Neuron (in vitro differentiated cells): Measurements from ENCODE around the gene KLHL29.
"Not testable (repeated sequence)": the region's sequence is repeated elsewhere in the genome, so short reads cannot be mapped to it uniquely, and the experiment has no call there.

Experiments
- H2AFZ ChIP-seq: one replicate; pipeline ENCODE4 v1.6.1; 2013; ENCODE audit warnings: low read depth, mild to moderate bottlenecking, inconsistent platforms, low read length, moderate library complexity
- H3K27me3 ChIP-seq: one replicate; pipeline ENCODE4 v1.6.1; 2013; ENCODE audit warnings: low read length; ENCODE audit not compliant: insufficient read depth
- H3K36me3 ChIP-seq: one replicate; pipeline ENCODE4 v1.6.1; 2013; ENCODE audit warnings: low read length; ENCODE audit not compliant: insufficient read depth
- H3K4me1 ChIP-seq: one replicate; pipeline ENCODE4 v1.6.1; 2013; ENCODE audit warnings: low read length; ENCODE audit not compliant: insufficient read depth
- H3K4me3 ChIP-seq: 2 replicates; pipeline ENCODE4 v1.5.1; 2013; ENCODE audit warnings: mild to moderate bottlenecking, low read length, moderate library complexity
- H3K9me3 ChIP-seq: one replicate; pipeline ENCODE4 v1.6.1; 2013; ENCODE audit warnings: low read length

Gene KLHL29

DNA sequence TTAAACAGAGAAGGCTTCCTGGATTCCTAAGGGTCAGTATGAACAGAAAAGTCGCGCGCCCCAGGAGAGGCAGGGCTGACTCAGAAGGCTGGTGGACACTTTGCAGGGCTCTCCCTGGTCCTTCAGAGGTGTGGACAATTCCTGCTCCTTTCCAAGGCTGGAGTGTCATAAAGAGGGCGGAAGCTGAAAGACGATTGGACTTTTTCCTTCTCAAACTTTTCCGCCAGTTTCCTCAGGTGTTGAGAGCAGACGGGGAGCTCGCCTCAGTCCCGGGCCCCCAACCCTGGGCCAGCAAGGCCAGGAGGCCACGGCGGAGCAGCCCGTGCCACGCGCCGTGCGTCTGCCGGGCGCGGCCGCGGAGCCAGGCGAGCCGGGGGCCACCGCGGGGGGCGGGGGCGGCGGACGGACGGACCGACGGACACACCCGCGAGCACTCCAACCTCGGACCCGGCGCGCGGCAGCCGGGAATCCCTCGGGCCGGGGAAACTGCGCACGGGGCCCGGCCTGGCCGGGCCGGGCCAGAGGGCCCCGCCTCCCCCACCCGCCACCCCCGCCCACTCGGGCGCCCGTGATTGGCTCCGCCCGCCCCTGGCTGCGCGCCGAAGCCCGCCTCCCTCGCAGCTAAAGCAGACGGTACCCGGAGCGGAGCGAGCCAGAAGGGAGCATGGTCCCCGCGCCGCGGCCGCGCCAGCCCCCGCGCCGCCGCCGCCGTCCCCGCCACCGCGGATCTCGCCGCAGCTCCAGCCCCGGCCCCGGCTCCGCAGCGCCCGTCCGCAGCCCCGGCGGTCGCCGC lies at the start of gene KLHL29:
KLHL29 (plus strand) TSS at position 629 of the 793 bp plus-strand sequence. CDS start 177,018 bp downstream, outside the sequence.
- H2AFZ ChIP-seq: peak within 1 kb of the TSS; percentile 69
- peaks cover 16% of the 10 kb centered on the region for H3K4me1 ChIP-seq
- no peaks in the 10 kb centered on the region for H3K9me3 ChIP-seq
- peak within 1 kb of the TSS; percentile 56 for H3K4me3 ChIP-seq
- peaks cover 26% of the 10 kb centered on the region for H3K27me3 ChIP-seq
- no peaks in the 10 kb centered on the region for H3K36me3 ChIP-seq

DNA sequence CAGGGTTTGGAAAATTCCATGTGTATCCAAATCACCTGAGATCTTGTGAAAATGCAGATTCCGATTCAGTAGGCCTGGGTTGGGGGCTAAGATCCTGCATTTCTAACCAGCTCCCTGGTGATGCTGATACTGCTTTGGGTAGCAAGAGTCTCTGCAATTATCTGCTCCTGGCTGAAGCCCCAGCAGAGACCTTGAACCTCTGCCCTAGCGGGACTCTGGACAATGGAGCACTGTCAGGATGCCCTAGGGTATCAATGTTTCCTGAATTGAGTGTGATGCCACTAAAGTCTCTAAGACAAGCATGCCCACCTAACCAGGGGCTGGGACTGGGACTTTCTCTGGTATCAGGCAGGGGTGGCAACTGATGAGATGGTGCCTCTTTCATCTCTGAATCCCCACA lies 49.4 kb upstream of the KLHL29 start:
- Histone ChIP-seq H3K4me1 (no peaks in the 10 kb centered on the region), H3K27me3 (peaks cover 5% of the 10 kb centered on the region), H3K36me3 (no peaks in the 10 kb centered on the region), H3K9me3 (no peaks in the 10 kb centered on the region), H2AFZ (no peak overlapping the region), H3K4me3 (no peak overlapping the region)

DNA sequence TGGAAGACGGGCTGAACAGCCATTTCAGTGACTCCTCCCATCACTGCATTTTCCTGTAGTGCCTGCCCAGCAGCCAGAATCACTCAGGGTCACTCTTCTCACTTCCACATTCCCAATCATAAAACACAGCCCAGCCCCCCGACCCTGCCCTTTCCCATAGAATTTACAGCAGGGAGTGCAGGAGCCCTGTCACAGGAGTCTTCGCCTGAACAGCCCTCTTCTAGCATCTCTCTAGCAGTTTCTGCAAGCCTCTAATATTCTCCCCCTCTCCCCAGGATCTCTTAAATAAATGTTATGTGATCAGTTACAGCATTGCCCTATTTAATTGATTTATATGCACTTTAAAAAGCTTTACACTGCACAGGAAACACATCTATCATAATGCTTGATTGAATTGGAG lies 42.9 kb upstream of the KLHL29 start:
- H3K9me3 ChIP-seq: no peaks in the 10 kb centered on the region
- no peak overlapping the region for H3K4me3 ChIP-seq

DNA sequence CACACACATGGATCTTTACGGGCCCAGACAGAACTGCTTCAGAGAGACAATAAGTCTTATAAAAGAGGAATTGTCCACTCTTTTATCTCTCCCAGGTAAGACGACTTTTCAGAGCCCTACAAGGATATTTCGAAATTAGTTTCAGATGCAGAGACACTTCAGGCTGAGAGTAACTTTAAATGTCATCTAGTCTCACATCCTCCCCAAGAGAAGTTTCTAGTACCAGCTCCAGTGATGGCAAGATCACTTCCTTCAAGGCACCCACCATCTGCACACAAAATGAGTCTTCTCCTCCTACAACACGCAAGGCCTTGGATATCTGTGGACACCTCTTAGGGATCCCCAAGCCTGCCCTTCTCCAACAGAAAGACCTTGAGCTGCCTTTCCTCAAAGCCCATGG lies 39.0 kb upstream of the KLHL29 start:
- no peak overlapping the region for H2AFZ ChIP-seq
- H3K9me3 ChIP-seq: no peaks in the 10 kb centered on the region
- H3K4me3 ChIP-seq: no peak overlapping the region
- H3K27me3 ChIP-seq: no peaks in the 10 kb centered on the region
- H3K4me1 ChIP-seq: peaks cover 8% of the 10 kb centered on the region
- no peaks in the 10 kb centered on the region for H3K36me3 ChIP-seq

More for the DNA sequence above, 42.9 kb upstream of the KLHL29 start:
- no peaks in the 10 kb centered on the region for H3K36me3 ChIP-seq
- no peaks in the 10 kb centered on the region for H3K27me3 ChIP-seq
- H2AFZ ChIP-seq: no peak overlapping the region
- no peaks in the 10 kb centered on the region for H3K4me1 ChIP-seq

DNA sequence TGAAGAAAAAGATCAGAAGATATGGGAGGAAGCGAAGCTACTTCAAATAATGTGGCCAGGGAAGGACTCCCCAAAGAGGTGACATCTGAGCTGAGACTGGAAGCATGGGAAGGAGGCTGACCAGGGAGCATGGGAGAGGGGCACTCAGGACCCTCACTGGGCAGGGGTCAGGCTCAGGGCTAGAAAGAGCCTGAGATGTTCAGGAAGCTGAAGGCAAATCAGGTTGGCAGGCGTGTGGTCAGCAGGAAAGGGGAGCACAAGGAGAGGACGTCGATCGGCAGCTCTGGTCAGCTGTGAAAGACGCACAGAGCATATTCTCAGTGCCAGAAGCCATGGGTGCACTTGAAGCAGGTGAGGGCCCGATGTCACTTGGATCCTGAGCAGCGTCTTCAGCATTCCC lies 38.2 kb upstream of the KLHL29 start:
- H3K27me3 ChIP-seq: no peaks in the 10 kb centered on the region
- peaks cover 11% of the 10 kb centered on the region for H3K4me1 ChIP-seq
- no peaks in the 10 kb centered on the region for H3K36me3 ChIP-seq
- no peak overlapping the region for H3K4me3 ChIP-seq
- H3K9me3 ChIP-seq: no peaks in the 10 kb centered on the region
- no peak overlapping the region for H2AFZ ChIP-seq

DNA sequence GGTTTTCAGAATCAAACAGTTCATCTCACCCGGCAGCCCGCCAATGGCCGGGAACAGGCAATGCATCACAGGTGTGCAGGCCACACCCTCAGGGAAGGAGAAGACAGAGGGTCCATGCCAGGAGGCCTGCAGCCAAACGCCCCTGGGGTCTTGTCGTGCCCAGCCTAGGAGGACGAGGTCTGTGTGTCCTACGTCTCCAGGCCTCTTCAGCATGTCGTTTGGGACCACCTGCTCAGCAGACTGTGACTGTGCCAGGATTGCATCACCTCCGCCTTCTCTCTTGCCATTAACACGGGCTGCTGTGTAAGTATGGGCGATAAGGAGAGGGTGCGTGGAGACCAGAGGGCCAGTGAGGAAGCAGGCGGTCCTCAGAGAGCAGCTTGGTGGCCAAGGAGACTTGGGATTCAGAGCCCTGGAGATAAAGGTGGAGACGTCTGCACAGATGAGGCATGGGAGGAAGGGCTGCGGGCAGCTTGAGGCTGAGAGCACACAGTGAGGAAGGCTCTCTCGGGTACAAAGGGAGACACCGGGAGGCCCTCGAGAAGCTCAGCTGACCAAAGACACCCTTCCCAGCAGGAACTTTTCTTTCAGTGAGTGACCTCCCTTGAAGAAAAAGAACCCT lies 37.4 kb upstream of the KLHL29 start:
- no peaks in the 10 kb centered on the region for H3K27me3 ChIP-seq
- H3K4me1 ChIP-seq: peaks cover 11% of the 10 kb centered on the region
- H3K36me3 ChIP-seq: no peaks in the 10 kb centered on the region
- H3K9me3 ChIP-seq: no peaks in the 10 kb centered on the region
- H3K4me3 ChIP-seq: no peak overlapping the region
- H2AFZ ChIP-seq: no peak overlapping the region

DNA sequence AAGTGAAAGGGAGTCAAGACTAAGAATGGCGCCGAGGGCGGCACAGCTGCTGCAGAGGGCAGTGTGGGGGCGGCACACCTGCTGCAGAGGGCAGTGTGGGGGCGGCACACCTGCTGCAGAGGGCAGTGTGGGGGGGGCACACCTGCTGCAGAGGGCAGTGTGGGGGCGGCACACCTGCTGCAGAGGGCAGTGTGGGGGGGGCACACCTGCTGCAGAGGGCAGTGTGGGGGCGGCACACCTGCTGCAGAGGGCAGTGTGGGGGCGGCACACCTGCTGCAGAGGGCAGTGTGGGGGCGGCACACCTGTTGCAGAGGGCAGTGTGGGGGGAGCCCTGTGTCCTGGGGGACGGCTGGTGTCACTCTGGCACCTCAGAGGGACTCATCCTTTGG lies 36.9 kb upstream of the KLHL29 start:
- not testable (repeated sequence) for H3K9me3 ChIP-seq, H2AFZ ChIP-seq, H3K27me3 ChIP-seq

DNA sequence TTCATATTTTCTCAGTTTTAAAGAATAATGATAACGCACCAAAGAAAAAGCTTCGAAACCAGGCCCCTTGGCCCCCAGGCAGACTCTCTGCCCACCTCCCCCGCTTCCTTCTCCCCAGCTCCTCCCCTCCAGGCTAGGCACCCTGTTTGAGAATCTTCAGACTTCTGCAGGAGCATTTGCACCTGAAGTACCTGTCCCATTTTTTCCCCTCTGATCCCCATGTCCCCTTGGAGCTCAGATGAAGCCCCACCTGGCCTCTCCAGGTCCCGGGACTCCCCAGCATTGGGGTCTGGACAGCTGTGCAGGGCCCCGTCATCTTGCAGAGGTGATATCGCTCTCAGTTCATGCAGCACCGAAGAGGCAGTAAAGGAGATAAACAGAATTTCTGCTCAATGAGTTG lies 35.5 kb upstream of the KLHL29 start:
- H3K27me3 ChIP-seq: no peaks in the 10 kb centered on the region
- peaks cover 11% of the 10 kb centered on the region for H3K4me1 ChIP-seq
- H3K36me3 ChIP-seq: no peaks in the 10 kb centered on the region
- no peak overlapping the region for H3K4me3 ChIP-seq
- no peak overlapping the region for H2AFZ ChIP-seq
- no peaks in the 10 kb centered on the region for H3K9me3 ChIP-seq

More for the DNA sequence above, 36.9 kb upstream of the KLHL29 start:
- peaks cover 11% of the 10 kb centered on the region for H3K4me1 ChIP-seq
- not testable (repeated sequence) for H3K36me3 ChIP-seq, H3K4me3 ChIP-seq

DNA sequence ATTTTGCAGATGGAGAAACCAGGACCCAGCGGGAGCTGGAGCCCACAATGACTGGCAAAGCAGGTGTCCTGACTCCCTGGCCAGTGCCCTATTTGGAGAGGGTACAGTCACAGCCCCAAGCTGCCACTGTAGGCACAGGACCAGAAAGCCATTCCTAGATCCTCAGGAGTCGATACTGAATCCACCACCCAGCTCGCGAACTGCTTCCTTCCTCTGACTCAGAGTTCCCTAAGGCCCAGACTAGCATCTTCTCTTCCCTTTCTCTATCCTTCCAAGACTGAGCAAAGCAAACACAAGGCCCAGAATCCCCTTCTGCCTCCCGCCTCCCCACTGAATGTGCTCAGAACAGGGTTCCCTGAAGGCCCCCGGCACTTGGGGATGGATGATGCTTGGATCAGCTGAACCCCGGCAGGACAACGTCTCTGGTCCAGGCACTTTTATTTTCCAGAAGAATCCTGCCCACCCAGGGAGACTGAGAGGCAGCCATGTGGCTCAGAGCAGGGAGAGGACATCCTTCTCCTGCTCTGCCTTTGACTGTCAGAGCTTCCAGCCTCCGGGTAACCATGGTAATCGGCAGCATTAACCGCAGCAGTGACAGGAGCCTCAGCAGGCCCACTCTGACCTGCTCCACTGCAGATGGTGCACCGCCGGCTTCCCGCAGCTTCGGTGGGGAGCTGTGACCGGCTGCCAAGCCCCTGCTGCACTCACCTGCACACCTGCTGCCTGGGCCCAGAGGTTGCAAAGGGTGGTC lies 34.8 kb upstream of the KLHL29 start:
- no peak overlapping the region for H3K4me3 ChIP-seq
- no peaks in the 10 kb centered on the region for H3K27me3 ChIP-seq
- no peaks in the 10 kb centered on the region for H3K9me3 ChIP-seq
- no peaks in the 10 kb centered on the region for H3K36me3 ChIP-seq
- H2AFZ ChIP-seq: no peak overlapping the region
- peaks cover 11% of the 10 kb centered on the region for H3K4me1 ChIP-seq

DNA sequence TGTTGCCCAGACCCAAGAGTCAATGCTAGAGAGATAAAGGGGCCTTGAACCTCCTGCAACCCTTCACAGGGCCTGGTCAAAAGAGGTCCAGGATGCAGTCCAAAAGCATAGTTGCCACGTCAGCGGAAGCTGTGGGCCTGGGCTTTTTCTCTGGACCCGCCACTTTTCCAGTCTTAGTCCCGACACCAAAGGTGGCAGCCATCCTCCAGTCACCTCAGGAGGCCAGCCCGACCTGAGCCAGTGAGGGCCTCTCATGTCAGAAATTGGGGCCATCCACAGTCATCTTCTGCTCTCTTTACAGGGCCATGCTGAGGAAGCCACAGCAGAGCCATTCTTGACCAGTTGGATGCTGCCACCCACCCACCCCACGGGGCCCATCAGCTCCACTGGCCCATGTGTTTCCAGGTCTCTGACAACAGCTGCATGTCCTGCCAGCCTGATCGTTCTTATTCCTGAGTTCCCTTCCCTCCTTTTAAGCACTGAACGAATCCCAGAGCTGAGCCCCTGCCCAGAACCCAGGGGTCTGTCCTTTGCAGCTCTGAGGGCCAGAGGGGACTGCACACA lies 34.1 kb upstream of the KLHL29 start:
- H3K9me3 ChIP-seq: no peaks in the 10 kb centered on the region
- H3K4me3 ChIP-seq: no peak overlapping the region
- peak overlapping the region; percentile 66 for H2AFZ ChIP-seq
- no peaks in the 10 kb centered on the region for H3K27me3 ChIP-seq
- no peaks in the 10 kb centered on the region for H3K36me3 ChIP-seq
- H3K4me1 ChIP-seq: peaks cover 11% of the 10 kb centered on the region

DNA sequence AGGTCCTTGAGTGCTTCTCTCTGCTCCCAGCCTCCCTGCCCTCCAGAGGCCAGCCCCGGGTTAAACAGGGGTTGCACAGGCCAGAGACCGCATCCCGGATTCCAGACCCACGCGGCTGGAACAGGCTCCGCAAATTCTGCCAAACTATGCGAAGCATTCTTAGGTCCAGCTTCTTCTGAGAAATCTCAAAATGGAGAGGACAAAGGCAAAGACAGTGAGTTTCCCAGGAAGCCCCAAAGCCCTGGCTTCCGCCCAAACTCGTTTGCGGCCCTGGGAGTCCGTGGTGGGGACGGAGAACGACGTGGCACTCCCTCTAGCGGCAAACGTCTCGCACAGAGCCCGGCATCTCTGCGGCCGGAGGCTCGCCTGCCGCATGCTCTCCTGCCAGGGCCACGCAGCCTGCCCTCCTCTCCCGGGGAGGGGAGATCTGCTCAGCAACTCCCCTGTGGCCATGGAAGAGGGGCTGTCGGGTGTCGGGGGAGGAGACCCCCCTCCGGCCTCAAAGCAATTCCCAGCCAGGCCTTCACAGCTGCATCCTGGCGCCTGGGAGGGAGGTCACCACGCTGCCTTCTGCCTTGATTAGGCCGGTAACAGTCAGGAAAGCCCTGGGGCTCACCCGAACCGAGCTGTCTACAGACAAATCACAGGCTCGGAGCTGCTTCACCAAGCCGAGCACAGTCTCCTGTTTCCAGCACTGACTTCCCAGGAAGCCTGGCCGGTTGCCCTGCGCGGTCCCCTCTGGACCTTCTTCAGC lies 33.4 kb upstream of the KLHL29 start:
- H2AFZ ChIP-seq: peak overlapping the region; percentile 66
- H3K36me3 ChIP-seq: no peaks in the 10 kb centered on the region
- H3K27me3 ChIP-seq: no peaks in the 10 kb centered on the region
- no peak overlapping the region for H3K4me3 ChIP-seq
- H3K9me3 ChIP-seq: no peaks in the 10 kb centered on the region
- peaks cover 11% of the 10 kb centered on the region for H3K4me1 ChIP-seq

DNA sequence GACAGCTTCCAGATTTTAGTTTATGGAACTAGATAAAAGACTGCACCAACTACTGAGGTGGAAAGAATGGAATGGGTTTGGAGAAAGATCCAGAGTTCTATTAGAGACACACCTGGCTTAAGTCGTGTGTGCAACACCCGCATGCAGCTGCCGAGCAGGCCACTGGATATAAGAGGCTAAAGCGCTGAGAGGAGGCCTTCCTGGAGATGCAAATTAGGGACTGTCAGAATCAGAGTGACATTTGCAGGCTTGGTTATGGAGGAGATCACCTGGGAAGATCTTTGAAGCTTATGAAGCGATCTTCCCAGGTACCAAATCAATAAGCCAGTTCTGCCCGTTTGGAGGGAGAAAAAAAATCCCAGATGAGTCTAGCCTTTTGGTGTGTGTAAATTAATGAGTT lies 30.4 kb upstream of the KLHL29 start:
- no peaks in the 10 kb centered on the region for H3K27me3 ChIP-seq
- H3K4me3 ChIP-seq: no peak overlapping the region
- no peak overlapping the region for H2AFZ ChIP-seq
- no peaks in the 10 kb centered on the region for H3K9me3 ChIP-seq
- H3K36me3 ChIP-seq: no peaks in the 10 kb centered on the region
- peaks cover 11% of the 10 kb centered on the region for H3K4me1 ChIP-seq
